GM13976 (cell line): Measurements from ENCODE around the gene AGXT2.

Source experiments
- DNase-seq: peaks from one replicate; pipeline ENCODE4 v3.0.0; 2012; ENCODE audit warnings: low spot score
- in situ Hi-C: fragments of 300-500 bp; cut with MboI; formaldehyde crosslinking; loops from one replicate; pipeline ENCODE4 v1.12.0; 2022; ENCODE audit warnings: low sequenced_read_pairs, mixed read lengths, inconsistent platforms; ENCODE audit not compliant: unreplicated experiment
- TF ChIP-seq, protein P1 (sequence below): IDR thresholded peaks from 2 replicates; pipeline ENCODE4 v1.5.1; 2012; ENCODE audit warnings: borderline replicate concordance, mild to moderate bottlenecking; ENCODE audit not compliant: insufficient read depth; ENCODE audit errors: extremely low read depth, missing control alignments, control extremely low read depth

AGXT2 gene

DNA sequence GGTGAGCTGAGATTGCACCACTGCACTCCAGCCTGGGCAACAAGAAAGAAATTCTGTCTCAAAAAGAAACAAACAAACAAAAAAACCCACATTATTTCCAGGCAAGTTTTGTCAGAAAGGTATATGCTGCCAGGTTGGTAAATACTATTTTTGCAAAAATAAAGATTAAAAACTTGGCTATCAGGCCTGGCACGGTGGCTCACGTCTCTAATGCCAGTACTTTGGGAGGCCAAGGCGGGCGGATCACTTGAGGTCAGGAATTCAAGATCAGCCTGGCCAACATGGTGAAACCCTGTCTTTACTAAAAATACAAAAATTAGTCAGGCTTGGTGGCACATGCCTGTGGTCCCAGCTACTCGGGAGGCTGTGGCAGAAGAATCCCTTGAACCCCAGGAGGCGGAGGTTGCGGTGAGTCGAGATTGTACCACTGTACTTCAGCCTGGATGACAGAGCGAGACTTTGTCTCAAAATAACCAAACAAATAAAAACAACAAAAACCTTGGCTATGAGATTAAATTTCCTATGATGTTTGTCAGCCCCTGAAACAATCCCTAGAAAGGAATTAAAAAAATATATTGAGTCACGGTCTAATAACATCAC, 22.7 kb downstream of the AGXT2 start:
- in situ Hi-C loops = loop anchor here (25.0 kb wide), 1 partner anchor 538 kb away; no protein-coding TSS in a partner anchor
- TF ChIP-seq, protein P1, sequence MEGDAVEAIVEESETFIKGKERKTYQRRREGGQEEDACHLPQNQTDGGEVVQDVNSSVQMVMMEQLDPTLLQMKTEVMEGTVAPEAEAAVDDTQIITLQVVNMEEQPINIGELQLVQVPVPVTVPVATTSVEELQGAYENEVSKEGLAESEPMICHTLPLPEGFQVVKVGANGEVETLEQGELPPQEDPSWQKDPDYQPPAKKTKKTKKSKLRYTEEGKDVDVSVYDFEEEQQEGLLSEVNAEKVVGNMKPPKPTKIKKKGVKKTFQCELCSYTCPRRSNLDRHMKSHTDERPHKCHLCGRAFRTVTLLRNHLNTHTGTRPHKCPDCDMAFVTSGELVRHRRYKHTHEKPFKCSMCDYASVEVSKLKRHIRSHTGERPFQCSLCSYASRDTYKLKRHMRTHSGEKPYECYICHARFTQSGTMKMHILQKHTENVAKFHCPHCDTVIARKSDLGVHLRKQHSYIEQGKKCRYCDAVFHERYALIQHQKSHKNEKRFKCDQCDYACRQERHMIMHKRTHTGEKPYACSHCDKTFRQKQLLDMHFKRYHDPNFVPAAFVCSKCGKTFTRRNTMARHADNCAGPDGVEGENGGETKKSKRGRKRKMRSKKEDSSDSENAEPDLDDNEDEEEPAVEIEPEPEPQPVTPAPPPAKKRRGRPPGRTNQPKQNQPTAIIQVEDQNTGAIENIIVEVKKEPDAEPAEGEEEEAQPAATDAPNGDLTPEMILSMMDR = no peak
- DNase-seq = no peak

GRCh38 chr5:35023391-35024178, 24.2 kb downstream of the AGXT2 start:
- no peak for DNase-seq
- TF ChIP-seq, protein P1 = no peak
- in situ Hi-C loops = loop anchor here (25.0 kb wide), 1 partner anchor 536 kb away; no protein-coding TSS in a partner anchor

- no peak for DNase-seq
- TF ChIP-seq, protein P1 = no peak
- in situ Hi-C loops = loop anchor here (25.0 kb wide), 1 partner anchor 529 kb away; no protein-coding TSS in a partner anchor
Observed at GRCh38 chr5:35016174-35017051, 31.3 kb downstream of the AGXT2 start.

DNA sequence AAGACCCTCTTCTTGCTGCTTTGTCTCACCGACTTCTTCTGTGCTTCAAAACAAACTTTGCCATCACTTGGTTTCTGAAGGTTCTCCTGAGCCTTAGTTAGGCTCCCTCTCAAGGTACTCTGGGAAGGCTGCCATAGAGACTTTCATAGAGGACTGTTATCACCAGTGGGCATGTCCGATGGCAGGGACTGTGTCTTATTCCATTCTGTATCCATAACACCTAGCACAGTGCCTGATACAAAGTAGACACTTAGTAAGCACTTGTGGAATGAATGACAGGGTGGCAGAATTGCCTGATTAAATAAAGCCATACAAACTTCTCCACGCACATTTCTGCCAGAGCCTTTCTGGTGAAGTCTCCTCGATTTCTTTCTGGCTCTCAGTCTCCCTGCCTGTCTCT, 32.7 kb downstream of the AGXT2 start:
- TF ChIP-seq, protein P1 = no peak
- in situ Hi-C loops = loop anchor here (25.0 kb wide), 1 partner anchor 528 kb away; no protein-coding TSS in a partner anchor

DNA sequence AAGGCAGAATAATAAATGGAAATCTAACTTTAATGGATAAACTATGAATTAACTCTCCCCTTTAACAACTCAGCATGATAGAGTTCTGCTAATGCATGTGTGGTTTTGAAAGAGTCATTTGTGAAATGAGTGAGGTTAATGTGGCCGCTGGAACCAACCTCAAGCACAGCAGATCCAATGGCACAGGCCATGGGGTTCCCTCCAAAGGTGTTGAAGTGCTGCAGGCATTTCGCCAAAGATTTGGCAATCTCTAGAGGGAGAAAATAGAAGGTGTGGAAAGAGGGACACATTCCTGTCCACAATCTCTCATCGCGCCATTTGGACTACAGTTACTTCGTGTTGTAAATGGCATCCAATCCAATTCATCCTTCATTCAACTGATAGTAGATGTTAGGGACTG, 35.0 kb downstream of the AGXT2 start:
- no peak for DNase-seq
- TF ChIP-seq, protein P1 = no peak
- in situ Hi-C loops = loop anchor here (25.0 kb wide), 1 partner anchor 525 kb away; no protein-coding TSS in a partner anchor

More for the DNA sequence above, 32.7 kb downstream of the AGXT2 start:
- DNase-seq = no peak

- TF ChIP-seq, protein P1 = no peak
- in situ Hi-C loops = loop anchor here (25.0 kb wide), 1 partner anchor 525 kb away; no protein-coding TSS in a partner anchor
- no peak for DNase-seq
Observed at GRCh38 chr5:35012365-35012764, 35.4 kb downstream of the AGXT2 start.
